ENCODE results near the gene PCDH9. TPM values are rescaled to one million over a fixed set of nuclear protein-coding genes. Genes with fewer than 3 reads are reported as not detected.

Gene PCDH9, protein sequence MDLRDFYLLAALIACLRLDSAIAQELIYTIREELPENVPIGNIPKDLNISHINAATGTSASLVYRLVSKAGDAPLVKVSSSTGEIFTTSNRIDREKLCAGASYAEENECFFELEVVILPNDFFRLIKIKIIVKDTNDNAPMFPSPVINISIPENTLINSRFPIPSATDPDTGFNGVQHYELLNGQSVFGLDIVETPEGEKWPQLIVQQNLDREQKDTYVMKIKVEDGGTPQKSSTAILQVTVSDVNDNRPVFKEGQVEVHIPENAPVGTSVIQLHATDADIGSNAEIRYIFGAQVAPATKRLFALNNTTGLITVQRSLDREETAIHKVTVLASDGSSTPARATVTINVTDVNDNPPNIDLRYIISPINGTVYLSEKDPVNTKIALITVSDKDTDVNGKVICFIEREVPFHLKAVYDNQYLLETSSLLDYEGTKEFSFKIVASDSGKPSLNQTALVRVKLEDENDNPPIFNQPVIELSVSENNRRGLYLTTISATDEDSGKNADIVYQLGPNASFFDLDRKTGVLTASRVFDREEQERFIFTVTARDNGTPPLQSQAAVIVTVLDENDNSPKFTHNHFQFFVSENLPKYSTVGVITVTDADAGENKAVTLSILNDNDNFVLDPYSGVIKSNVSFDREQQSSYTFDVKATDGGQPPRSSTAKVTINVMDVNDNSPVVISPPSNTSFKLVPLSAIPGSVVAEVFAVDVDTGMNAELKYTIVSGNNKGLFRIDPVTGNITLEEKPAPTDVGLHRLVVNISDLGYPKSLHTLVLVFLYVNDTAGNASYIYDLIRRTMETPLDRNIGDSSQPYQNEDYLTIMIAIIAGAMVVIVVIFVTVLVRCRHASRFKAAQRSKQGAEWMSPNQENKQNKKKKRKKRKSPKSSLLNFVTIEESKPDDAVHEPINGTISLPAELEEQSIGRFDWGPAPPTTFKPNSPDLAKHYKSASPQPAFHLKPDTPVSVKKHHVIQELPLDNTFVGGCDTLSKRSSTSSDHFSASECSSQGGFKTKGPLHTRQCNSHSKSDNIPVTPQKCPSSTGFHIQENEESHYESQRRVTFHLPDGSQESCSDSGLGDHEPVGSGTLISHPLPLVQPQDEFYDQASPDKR (N-terminal part only)
- 0.26 TPM in 2 replicates for total RNA-seq

GRCh38 chr13:67229481-67230403 lies at the start of gene PCDH9:
Gene PCDH9 (minus strand): TSS chr13:67230336. CDS start chr13:67228440, 1,896 bp downstream.
- DNase-seq (ENCODE audit: low read depth): peak; percentile 17
- peak; percentile 76 for FAIRE-seq
- no peaks in the 10 kb centered on the region for H3K36me3 ChIP-seq (ENCODE audit: control insufficient read depth, insufficient read depth, low read length)
- H3K27me3 ChIP-seq (ENCODE audit: control insufficient read depth, insufficient read depth, low read length): no peaks in the 10 kb centered on the region
- H3K4me3 ChIP-seq (ENCODE audit: low read depth, low read length): peak within 1 kb of the TSS; percentile 68
- TF ChIP-seq, protein P1, sequence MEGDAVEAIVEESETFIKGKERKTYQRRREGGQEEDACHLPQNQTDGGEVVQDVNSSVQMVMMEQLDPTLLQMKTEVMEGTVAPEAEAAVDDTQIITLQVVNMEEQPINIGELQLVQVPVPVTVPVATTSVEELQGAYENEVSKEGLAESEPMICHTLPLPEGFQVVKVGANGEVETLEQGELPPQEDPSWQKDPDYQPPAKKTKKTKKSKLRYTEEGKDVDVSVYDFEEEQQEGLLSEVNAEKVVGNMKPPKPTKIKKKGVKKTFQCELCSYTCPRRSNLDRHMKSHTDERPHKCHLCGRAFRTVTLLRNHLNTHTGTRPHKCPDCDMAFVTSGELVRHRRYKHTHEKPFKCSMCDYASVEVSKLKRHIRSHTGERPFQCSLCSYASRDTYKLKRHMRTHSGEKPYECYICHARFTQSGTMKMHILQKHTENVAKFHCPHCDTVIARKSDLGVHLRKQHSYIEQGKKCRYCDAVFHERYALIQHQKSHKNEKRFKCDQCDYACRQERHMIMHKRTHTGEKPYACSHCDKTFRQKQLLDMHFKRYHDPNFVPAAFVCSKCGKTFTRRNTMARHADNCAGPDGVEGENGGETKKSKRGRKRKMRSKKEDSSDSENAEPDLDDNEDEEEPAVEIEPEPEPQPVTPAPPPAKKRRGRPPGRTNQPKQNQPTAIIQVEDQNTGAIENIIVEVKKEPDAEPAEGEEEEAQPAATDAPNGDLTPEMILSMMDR (IDR thresholded peaks at IDR 0.05; ENCODE audit: insufficient read depth, low read length, severe bottlenecking): no peak

GRCh38 chr13:67278235-67278634 lies 48.1 kb upstream of the PCDH9 start:
- H3K36me3 ChIP-seq (ENCODE audit: control insufficient read depth, insufficient read depth, low read length): no peaks in the 10 kb centered on the region
- FAIRE-seq (peak; percentile 62), DNase-seq (ENCODE audit: low read depth) (no peak)
- no peaks in the 10 kb centered on the region for H3K27me3 ChIP-seq (ENCODE audit: control insufficient read depth, insufficient read depth, low read length)
- no peak overlapping the region for H3K4me3 ChIP-seq (ENCODE audit: low read depth, low read length)
- TF ChIP-seq, protein P1 (IDR thresholded peaks at IDR 0.05; ENCODE audit: insufficient read depth, low read length, severe bottlenecking): no peak

DNA sequence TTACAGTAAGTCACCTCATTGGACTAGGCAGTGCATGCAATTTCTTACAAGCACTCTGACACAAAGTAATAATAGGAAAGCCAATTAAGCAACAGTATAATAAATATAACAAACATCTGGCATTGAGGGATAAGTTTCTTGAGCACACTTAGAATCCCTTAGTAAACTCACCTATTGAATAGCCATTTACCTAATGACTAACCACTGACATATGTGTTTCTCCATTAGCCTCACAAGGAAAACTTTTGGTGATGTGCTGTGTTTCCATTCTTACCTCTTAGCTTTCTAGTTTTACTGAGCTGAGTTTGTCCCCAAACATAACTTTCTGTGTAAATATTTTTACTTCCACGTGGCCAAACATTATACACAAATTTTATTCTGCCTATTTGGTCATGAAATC lies 47.4 kb upstream of the PCDH9 start:
- TF ChIP-seq, protein P1 (IDR thresholded peaks at IDR 0.05; ENCODE audit: insufficient read depth, low read length, severe bottlenecking): no peak
- Histone ChIP-seq H3K27me3 (ENCODE audit: control insufficient read depth, insufficient read depth, low read length) (no peaks in the 10 kb centered on the region), H3K4me3 (ENCODE audit: low read depth, low read length) (no peak overlapping the region), H3K36me3 (ENCODE audit: control insufficient read depth, insufficient read depth, low read length) (no peaks in the 10 kb centered on the region)
- no peak for FAIRE-seq
- no peak for DNase-seq (ENCODE audit: low read depth)

- FAIRE-seq: no peak
- TF ChIP-seq, protein P1 (IDR thresholded peaks at IDR 0.05; ENCODE audit: insufficient read depth, low read length, severe bottlenecking): no peak
- Histone ChIP-seq H3K4me3 (ENCODE audit: low read depth, low read length) (no peak overlapping the region), H3K27me3 (ENCODE audit: control insufficient read depth, insufficient read depth, low read length) (no peaks in the 10 kb centered on the region), H3K36me3 (ENCODE audit: control insufficient read depth, insufficient read depth, low read length) (no peaks in the 10 kb centered on the region)
- DNase-seq (ENCODE audit: low read depth): no peak
Observed at GRCh38 chr13:67275351-67275960, 45.3 kb upstream of the PCDH9 start.

DNA sequence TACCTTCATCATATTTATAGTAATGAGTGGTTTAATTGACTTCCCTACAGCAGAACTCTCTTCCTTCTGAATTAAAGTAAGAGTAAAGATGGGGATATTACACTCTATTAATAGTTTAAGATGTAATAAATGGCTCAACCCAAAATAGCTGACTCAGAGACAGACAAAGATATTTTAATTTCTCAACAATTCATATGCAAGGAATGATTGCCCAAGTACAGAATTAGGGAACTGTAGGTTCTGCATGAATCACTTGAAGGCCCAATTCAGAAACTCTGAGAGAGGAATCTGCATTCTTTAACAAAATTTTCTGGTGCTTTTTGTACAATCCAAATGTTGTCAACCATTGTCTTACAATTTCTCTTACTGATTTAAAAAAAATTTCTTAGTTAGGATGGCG lies 42.9 kb upstream of the PCDH9 start:
- no peak for FAIRE-seq
- H3K36me3 ChIP-seq (ENCODE audit: control insufficient read depth, insufficient read depth, low read length): no peaks in the 10 kb centered on the region
- TF ChIP-seq, protein P1 (IDR thresholded peaks at IDR 0.05; ENCODE audit: insufficient read depth, low read length, severe bottlenecking): no peak
- no peaks in the 10 kb centered on the region for H3K27me3 ChIP-seq (ENCODE audit: control insufficient read depth, insufficient read depth, low read length)
- H3K4me3 ChIP-seq (ENCODE audit: low read depth, low read length): no peak overlapping the region
- DNase-seq (ENCODE audit: low read depth): no peak

Measured in bronchial epithelial cell (primary cell).